Naive thymus-derived CD4-positive, alpha-beta T cell (primary cell): ENCODE data around the gene ZC3H10. TPM values are rescaled to one million over a fixed set of nuclear protein-coding genes. Genes with fewer than 3 reads are reported as not detected.
"Not testable (repeated sequence)": the region's sequence is repeated elsewhere in the genome, so short reads cannot be mapped to it uniquely, and the experiment has no call there.

ENCODE experiments used
- ATAC-seq: fragments of 150-1000 bp; cut with Tn5 transposase; 2 replicates; pipeline ENCODE4 v1.10.0; 2021; ENCODE audit warnings: mild to moderate bottlenecking, moderate library complexity
- CTCF ChIA-PET: fragments of 350-600 bp; sonication (Branson Sonifier 250); formaldehyde crosslinking; loops from one replicate; lab custom pipeline; 2021; ENCODE audit warnings: antibody characterized with exemption; lab: Charles Lee
- POLR2A ChIA-PET: fragments of 350-600 bp; sonication (Branson Sonifier 250); formaldehyde crosslinking; loops from one replicate; lab custom pipeline; 2021; ENCODE audit warnings: antibody characterized with exemption, inconsistent platforms; lab: Charles Lee
- DNase-seq, 9 donors: peaks; one replicate each; pipeline versions ENCODE4 v3.0.0 to v3.0.0-alpha.2; 2020 to 2022; ENCODE audit warnings: mixed read lengths in 1 of 9
- H3K27ac ChIP-seq: one replicate; pipeline ENCODE4 v1.7.0; 2013; ENCODE audit warnings: mild to moderate bottlenecking, low read depth, low read length, moderate library complexity
- H3K27me3 ChIP-seq, 2 donors: one replicate each; pipeline ENCODE4 v1.7.0; 2013; ENCODE audit warnings: low read length in 2 of 2, mild to moderate bottlenecking in 2 of 2, moderate library complexity in 2 of 2; ENCODE audit not compliant: control insufficient read depth in 2 of 2, insufficient read depth in 2 of 2
- H3K36me3 ChIP-seq, 3 experiments: 1 replicate in 2 of 3; 2 replicates in 1 of 3; pipeline ENCODE4 v1.7.0; 2013; ENCODE audit warnings: low read length in 3 of 3, mild to moderate bottlenecking in 3 of 3, moderate library complexity in 1 of 3; ENCODE audit not compliant: insufficient read depth in 3 of 3, control insufficient read depth in 2 of 3
- H3K4me1 ChIP-seq, 2 donors: one replicate each; pipeline ENCODE4 v1.7.0; 2013; ENCODE audit warnings: low read length in 2 of 2, mild to moderate bottlenecking in 2 of 2, moderate library complexity in 1 of 2; ENCODE audit not compliant: control insufficient read depth in 2 of 2, insufficient read depth in 2 of 2
- H3K4me3 ChIP-seq: 2 replicates; pipeline ENCODE4 v1.7.0; 2013; ENCODE audit warnings: mild to moderate bottlenecking, low read length
- H3K9me3 ChIP-seq, 3 experiments: 1 replicate in 2 of 3; 2 replicates in 1 of 3; pipeline ENCODE4 v1.7.0; 2013; ENCODE audit warnings: low read length in 3 of 3; ENCODE audit not compliant: control insufficient read depth in 2 of 3
- H3K27ac Mint-ChIP-seq, 9 donors: one replicate each; pipeline ENCODE4 v1.8.0; 2020 to 2022; ENCODE audit warnings: mixed read lengths in 9 of 9, mild to moderate bottlenecking in 8 of 9, moderate library complexity in 5 of 9, inconsistent platforms in 2 of 9
- H3K27me3 Mint-ChIP-seq, 5 donors: one replicate each; pipeline ENCODE4 v1.8.0; 2021 to 2022; ENCODE audit warnings: mixed read lengths in 5 of 5, mild to moderate bottlenecking in 1 of 5
- H3K36me3 Mint-ChIP-seq, 5 donors: one replicate each; pipeline ENCODE4 v1.8.0; 2020 to 2022; ENCODE audit warnings: mixed read lengths in 5 of 5, mild to moderate bottlenecking in 3 of 5, inconsistent platforms in 1 of 5
- H3K4me1 Mint-ChIP-seq, 7 donors: one replicate each; pipeline ENCODE4 v1.8.0; 2020 to 2022; ENCODE audit warnings: mixed read lengths in 7 of 7, mild to moderate bottlenecking in 3 of 7, inconsistent platforms in 1 of 7
- H3K4me3 Mint-ChIP-seq, 10 donors: one replicate each; pipeline ENCODE4 v1.8.0; 2020 to 2022; ENCODE audit warnings: mild to moderate bottlenecking in 10 of 10, mixed read lengths in 10 of 10, moderate library complexity in 6 of 10, inconsistent platforms in 2 of 10
- H3K9me3 Mint-ChIP-seq, 11 donors: one replicate each; pipeline ENCODE4 v1.8.0; 2020 to 2022; ENCODE audit warnings: mixed read lengths in 11 of 11, mild to moderate bottlenecking in 4 of 11, inconsistent platforms in 1 of 11, moderate library complexity in 1 of 11
- intact Hi-C, 2 donors: fragments of 100-400 bp; cut with micrococcal nuclease; formaldehyde crosslinking; loops; one replicate each; pipeline ENCODE4 v1.15.1; 2023
- polyA plus RNA-seq, 2 donors: library from polyadenylated mRNA; unstranded; fragments of 300-500 nt; fragmentation: Illumina TruSeq; gene quantifications; one replicate each; pipeline ENCODE4 v1.2.3, GENCODE V29; 2021
- total RNA-seq, 6 experiments: library from RNA in 5 of 6; stranded (reverse) in 5 of 6; gene quantifications; 1 replicate in 5 of 6; 2 replicates in 1 of 6; pipeline ENCODE4 v1.2.3 and lab custom pipeline; 2021 to 2026

Gene ZC3H10
- total RNA-seq (10 to 100 TPM in 3 of 5 experiments, 1 to 10 TPM in 2; 7.8 to 16.3 (median 13.3) TPM), polyA plus RNA-seq (1 to 10 TPM; 2.4 to 4.1 TPM), total RNA-seq (lab: John Stamatoyannopoulos, UW) (19.5 reads per million, percentile 50 among the genes with 10 or more reads in this experiment)

GRCh38 chr12:56117778-56118687 is at the start of gene ZC3H10:
Gene ZC3H10 (plus strand): TSS chr12:56118266. CDS start chr12:56120563, 2,297 bp downstream.
- CTCF ChIA-PET: interaction anchor here (0.5 to 13.4 kb wide), 28 partner anchors 8 to 1639 kb away, joined by 3 to 193 read pairs (median 4); partner anchors contain the start of genes ANKRD52, ESYT1, MYL6 and PA2G4
- H3K27ac ChIP-seq: peak within 1 kb of the TSS; percentile 93

GRCh38 chr12:56071648-56072047 is 46.4 kb upstream of the ZC3H10 start:
- Mint-ChIP-seq H3K4me1 (peaks cover 0 to 2% (median 0%) of the 10 kb centered on the region in 7 donors), H3K4me3 (no peak overlapping the region), H3K27ac (peak overlapping the region in 1 of 9 donors; percentile 12), H3K9me3 (no peaks in the 10 kb centered on the region), H3K27me3 (peaks cover 0 to 19% (median 0%) of the 10 kb centered on the region in 5 donors), H3K36me3 (no peaks in the 10 kb centered on the region)
- no peaks in the 10 kb centered on the region for H3K27me3 ChIP-seq
- ChIA-PET POLR2A (interaction anchor here (0.6 kb wide), 1 partner anchor 11 kb away, joined by 3 read pairs; no protein-coding TSS in a partner anchor), CTCF (interaction anchor here (0.6 to 1.8 kb wide), 2 partner anchors 24 to 120 kb away, joined by 3 to 5 read pairs; no protein-coding TSS in a partner anchor)
- H3K4me1 ChIP-seq: no peaks in the 10 kb centered on the region
- no peak for ATAC-seq
- intact Hi-C loops: no loop called here
- H3K9me3 ChIP-seq: no peaks in the 10 kb centered on the region
- H3K36me3 ChIP-seq: no peaks in the 10 kb centered on the region
- no peak overlapping the region for H3K4me3 ChIP-seq
- DNase-seq: no peak
- no peak overlapping the region for H3K27ac ChIP-seq

More at GRCh38 chr12:56117778-56118687, at the start of gene ZC3H10:
- peak; percentile 80 to 99 (median 96) for DNase-seq
- Mint-ChIP-seq H3K4me3 (peak within 1 kb of the TSS; percentile 87 to 100 (median 96)), H3K27me3 (no peaks in the 10 kb centered on the region), H3K27ac (peak within 1 kb of the TSS; percentile 95 to 99 (median 98)), H3K36me3 (peaks cover 7 to 31% (median 27%) of the 10 kb centered on the region in 5 donors), H3K9me3 (peaks cover 0 to 5% (median 0%) of the 10 kb centered on the region in 11 donors), H3K4me1 (peaks cover 24 to 47% (median 34%) of the 10 kb centered on the region in 7 donors)
- no peaks in the 10 kb centered on the region for H3K27me3 ChIP-seq
- no peaks in the 10 kb centered on the region for H3K9me3 ChIP-seq
- peaks cover 0 to 27% (median 0%) of the 10 kb centered on the region in 3 experiments for H3K36me3 ChIP-seq
- peak within 1 kb of the TSS; percentile 95 for H3K4me3 ChIP-seq
- intact Hi-C loops: loop anchor here (1.0 to 10.0 kb wide), 32 partner anchors 8 to 1837 kb away; partner anchors contain the start of genes COQ10A (in 2 of the 2), MYL6 (in 2 of the 2), MYL6B (in 2 of the 2) and RPS26 (in 2 of the 2)
- H3K4me1 ChIP-seq: peaks cover 24 to 25% of the 10 kb centered on the region in 2 donors
- POLR2A ChIA-PET: interaction anchor here (0.5 to 7.6 kb wide), 48 partner anchors 10 to 1619 kb away, joined by 3 to 230 read pairs (median 4); partner anchors contain the start of genes ANKRD52, CNPY2, ESYT1 and GDF11
- peak; percentile 89 for ATAC-seq

- Mint-ChIP-seq H3K27ac (no peak overlapping the region), H3K4me1 (peaks cover 0 to 6% (median 4%) of the 10 kb centered on the region in 7 donors), H3K36me3 (no peaks in the 10 kb centered on the region), H3K4me3 (no peak overlapping the region), H3K27me3 (peaks cover 0 to 29% (median 0%) of the 10 kb centered on the region in 5 donors), H3K9me3 (no peaks in the 10 kb centered on the region)
- Histone ChIP-seq H3K4me3 (no peak overlapping the region), H3K4me1 (peaks cover 0 to 5% of the 10 kb centered on the region in 2 donors), H3K9me3 (no peaks in the 10 kb centered on the region), H3K27ac (no peak overlapping the region), H3K36me3 (no peaks in the 10 kb centered on the region), H3K27me3 (no peaks in the 10 kb centered on the region)
- no peak for ATAC-seq
- ChIA-PET POLR2A (interaction anchor here (0.6 to 1.4 kb wide), 3 partner anchors 10 to 225 kb away, joined by 3 to 6 read pairs (median 4); partner anchors contain the start of gene PA2G4), CTCF (interaction anchor here (1.0 kb wide), 1 partner anchor 30 kb away, joined by 3 read pairs; no protein-coding TSS in a partner anchor)
- intact Hi-C loops: no loop called here
- DNase-seq: no peak
Observed at GRCh38 chr12:56074396-56074795, 43.7 kb upstream of the ZC3H10 start.

- not testable (repeated sequence) for ATAC-seq, H3K27me3 ChIP-seq, H3K4me1 ChIP-seq, H3K4me3 ChIP-seq, H3K27ac ChIP-seq, H3K36me3 ChIP-seq, H3K36me3 Mint-ChIP-seq, H3K9me3 Mint-ChIP-seq, H3K9me3 ChIP-seq, DNase-seq
- Mint-ChIP-seq H3K4me3 (peak overlapping the region in 6 of 10 donors; percentile 9 to 89 (median 83)), H3K27me3 (peaks cover 0 to 52% (median 3%) of the 10 kb centered on the region in 5 donors), H3K4me1 (peaks cover 0 to 16% (median 10%) of the 10 kb centered on the region in 7 donors), H3K27ac (peak overlapping the region in 1 of 9 donors; percentile 73)
- POLR2A ChIA-PET: interaction anchor here (0.6 to 10.7 kb wide), 5 partner anchors 9 to 40 kb away, joined by 3 to 85 read pairs (median 3); partner anchors contain the start of genes PA2G4 and ZC3H10
- intact Hi-C loops: loop anchor here in 1 of 2 donors (2.0 kb wide), 1 partner anchor 31 kb away; no protein-coding TSS in a partner anchor
- CTCF ChIA-PET: interaction anchor here (0.7 kb wide), 1 partner anchor 27 kb away, joined by 4 read pairs; no protein-coding TSS in a partner anchor
Observed at GRCh38 chr12:56077966-56078365, 40.1 kb upstream of the ZC3H10 start.

- Mint-ChIP-seq H3K4me1 (peaks cover 0 to 16% (median 10%) of the 10 kb centered on the region in 7 donors), H3K36me3 (no peaks in the 10 kb centered on the region), H3K27ac (peak overlapping the region in 3 of 9 donors; percentile 1 to 73 (median 48)), H3K27me3 (peaks cover 0 to 48% (median 3%) of the 10 kb centered on the region in 5 donors), H3K9me3 (no peaks in the 10 kb centered on the region), H3K4me3 (peak overlapping the region; percentile 56 to 91 (median 86))
- ChIA-PET POLR2A (interaction anchor here (0.6 to 10.7 kb wide), 3 partner anchors 10 to 24 kb away, joined by 3 to 85 read pairs (median 4); partner anchors contain the start of gene PA2G4), CTCF (interaction anchor here (0.7 kb wide), 1 partner anchor 27 kb away, joined by 4 read pairs; no protein-coding TSS in a partner anchor)
- peaks cover 5 to 10% of the 10 kb centered on the region in 2 donors for H3K4me1 ChIP-seq
- H3K4me3 ChIP-seq: no peak overlapping the region
- H3K36me3 ChIP-seq: no peaks in the 10 kb centered on the region
- H3K9me3 ChIP-seq: no peaks in the 10 kb centered on the region
- intact Hi-C loops: loop anchor here in 1 of 2 donors (2.0 kb wide), 1 partner anchor 32 kb away; no protein-coding TSS in a partner anchor
- H3K27ac ChIP-seq: no peak overlapping the region
- DNase-seq: no peak
- ATAC-seq: no peak
- no peaks in the 10 kb centered on the region for H3K27me3 ChIP-seq
Observed at GRCh38 chr12:56078427-56078826, 39.6 kb upstream of the ZC3H10 start.
